K562 (cell line): ENCODE data around the gene MRPL40. TPM values are rescaled to one million over a fixed set of nuclear protein-coding genes. Genes with fewer than 3 reads are reported as not detected.

Experiments used
- ATAC-seq: fragments of 200-7000 bp; cut with Tn5 transposase; 3 replicates; pipeline ENCODE4 v1.9.1; 2020; ENCODE audit warnings: moderate library complexity
- BruUV-seq: library from RNA; stranded (reverse); fragments of 400-500 nt; replicated peaks from 2 replicates; lab custom pipeline; 2021; lab: Mats Ljungman, UMichigan
- CTCF ChIA-PET: fragments of 300-600 bp; formaldehyde crosslinking; extraction: SDS; loops from one replicate; lab custom pipeline; 2021; ENCODE audit warnings: low intra/inter-chr PET ratio; lab: Yijun Ruan, JAX
- POLR2A ChIA-PET: fragments of 300-600, 350-650 bp; sonication (Branson Sonifier 250); formaldehyde crosslinking; extraction: SDS; loops from one replicate; lab custom pipeline; 2021; ENCODE audit warnings: antibody characterized with exemption, inconsistent platforms; lab: Yijun Ruan, JAX
- DNase-seq, 4 experiments: peaks; one replicate each; pipeline versions ENCODE4 v3.0.0 to v3.0.0-alpha.2; 2011 to 2018; ENCODE audit warnings: low spot score in 3 of 4, mixed read lengths in 3 of 4; ENCODE audit errors: extremely low read depth in 1 of 4
- FAIRE-seq: peaks from 2 replicates; lab custom pipeline; 2011; peaks lifted over from hg19 to GRCh38; lab: Jason Lieb, UNC
- H2AFZ ChIP-seq: 2 replicates; pipeline ENCODE4 v1.6.0; 2011; ENCODE audit warnings: low read depth, low read length, control low read depth, inconsistent platforms
- H3K27ac ChIP-seq: fragments of 200-600 bp; 3 replicates; pipeline ENCODE4 v1.8.0; 2011; ENCODE audit warnings: low read depth, mild to moderate bottlenecking, control low read depth, inconsistent platforms, low read length, moderate library complexity, mixed read lengths; ENCODE audit errors: extremely low read depth
- H3K27me3 ChIP-seq, 2 experiments: fragments of 300-600 bp in 1 of 2; 2 replicates in 1 of 2; 3 replicates in 1 of 2; pipeline versions ENCODE4 v1.6.0 to v1.8.0; 2011; ENCODE audit warnings: inconsistent platforms in 2 of 2, low read length in 2 of 2, mild to moderate bottlenecking in 1 of 2, mixed read lengths in 1 of 2, moderate library complexity in 1 of 2; ENCODE audit not compliant: control insufficient read depth in 2 of 2, insufficient read depth in 2 of 2
- H3K36me3 ChIP-seq: fragments of 300-600 bp; 3 replicates; pipeline ENCODE4 v1.8.0; 2011; ENCODE audit warnings: mild to moderate bottlenecking, low read length, inconsistent platforms; ENCODE audit not compliant: control insufficient read depth, insufficient read depth
- H3K4me1 ChIP-seq, 2 experiments: fragments of 200-600 bp in 1 of 2; replicated peaks in 1 of 2; 2 replicates in 1 of 2; 3 replicates in 1 of 2; pipeline versions ENCODE4 v1.5.1 to v1.8.0; 2011; ENCODE audit warnings: inconsistent platforms in 2 of 2, low read length in 2 of 2, mild to moderate bottlenecking in 1 of 2, mixed read lengths in 1 of 2, moderate library complexity in 1 of 2; ENCODE audit not compliant: control insufficient read depth in 2 of 2, insufficient read depth in 2 of 2
- H3K4me2 ChIP-seq: 2 replicates; pipeline ENCODE4 v1.6.1; 2011; ENCODE audit warnings: low read length, control low read depth, inconsistent platforms, mixed read lengths; ENCODE audit not compliant: insufficient read depth
- H3K4me3 ChIP-seq: fragments of 200-600 bp; sonication (generic), shearing (Covaris generic); 2 replicates; pipeline ENCODE4 v1.5.1; 2016; ENCODE audit warnings: control low read depth, inconsistent platforms
- H3K79me2 ChIP-seq: fragments of 200-600 bp; 3 replicates; pipeline ENCODE4 v1.8.0; 2011; ENCODE audit warnings: low read length, inconsistent platforms; ENCODE audit not compliant: control insufficient read depth, insufficient read depth
- H3K9ac ChIP-seq, 2 experiments: 2 replicates each; pipeline versions ENCODE4 v1.6.0 to v1.6.1; 2011; ENCODE audit warnings: low read depth in 2 of 2, low read length in 2 of 2, control low read depth in 1 of 2, inconsistent platforms in 1 of 2, mild to moderate bottlenecking in 1 of 2, mixed read lengths in 1 of 2; ENCODE audit not compliant: insufficient read depth in 1 of 2
- H3K9me1 ChIP-seq: one replicate; pipeline ENCODE4 v1.6.0; 2011; ENCODE audit warnings: inconsistent platforms, mild to moderate bottlenecking, low read length, moderate library complexity; ENCODE audit not compliant: control insufficient read depth, insufficient read depth
- H3K9me3 ChIP-seq: replicated peaks from 2 replicates; pipeline ENCODE4 v1.5.1; 2011; ENCODE audit warnings: low read depth, low read length, inconsistent platforms; ENCODE audit not compliant: control insufficient read depth, insufficient read depth
- H4K20me1 ChIP-seq: replicated peaks from 2 replicates; pipeline ENCODE4 v1.6.1; 2011; ENCODE audit warnings: low read length, inconsistent platforms, mixed read lengths; ENCODE audit not compliant: control insufficient read depth, insufficient read depth
- POLR2A ChIP-seq: fragments of 450-650 bp; conservative IDR thresholded peaks from 2 replicates; pipeline ENCODE4 v1.6.1; 2016
- SMARCA4 ChIP-seq: fragments of 450-650 bp; IDR thresholded peaks from 2 replicates; pipeline ENCODE4 v1.6.1; 2016
- SNIP1 ChIP-seq: fragments of 450-650 bp; IDR thresholded peaks from 2 replicates; pipeline ENCODE4 v1.7.1; 2017; ENCODE audit warnings: low read depth, mild to moderate bottlenecking
- THRB ChIP-seq: fragments of 450-650 bp; formaldehyde crosslinking; conservative IDR thresholded peaks from 2 replicates; pipeline ENCODE4 v1.4.0; 2022; ENCODE audit warnings: mild to moderate bottlenecking, missing genetic modification characterization
- ZNF436 ChIP-seq: fragments of 250-450, 450-650 bp; sonication (Bioruptor Pico); formaldehyde crosslinking; IDR thresholded peaks from 2 replicates; pipeline ENCODE4 v1.7.0; 2020; ENCODE audit warnings: mild to moderate bottlenecking
- WGBS: fragments of 100-300 bp; shearing (Covaris generic); methylation state at CpG from one replicate; pipeline ENCODE4 v1.1.6; 2016; ENCODE audit warnings: low coverage, mixed read lengths; ENCODE audit not compliant: insufficient coverage; ENCODE audit errors: missing lambda C conversion rate; 5-methylcytosine and 5-hydroxymethylcytosine counted together
- in situ Hi-C: fragments of 300-500 bp; cut with MboI; formaldehyde crosslinking; loops from 4 replicates; pipeline ENCODE4 v1.15.0; 2018; ENCODE audit warnings: inconsistent platforms, mixed read lengths
- intact Hi-C: fragments of 100-400 bp; cut with micrococcal nuclease; formaldehyde crosslinking; loops from 2 replicates; pipeline ENCODE4 v1.14.2; 2022
- polyA plus RNA-seq, 8 experiments: library from polyadenylated mRNA; depleted of rRNA in 4 of 8; stranded (reverse) in 5 of 8; unstranded in 3 of 8; fragments of >200 nt; fragmentation: Nextera tagmentation in 2 of 8; fragmentation: Illumina TruSeq in 1 of 8; extraction: Ambion mirVana in 2 of 8; extraction: Trizol in 1 of 8; gene quantifications; 2 replicates each; pipeline versions ENCODE4 v1.2.1 to v1.2.3, GENCODE V29; 2011 to 2014; ENCODE audit warnings: inconsistent platforms in 1 of 8, missing spikeins in 1 of 8
- total RNA-seq, 7 experiments: library from RNA; depleted of rRNA in 6 of 7; stranded (reverse); fragments of >200 nt in 6 of 7; fragmentation: Illumina TruSeq in 2 of 7; extraction: Trizol in 2 of 7; gene quantifications; 2 replicates each; pipeline versions ENCODE4 v1.2.1 to v1.2.3, GENCODE V29; 2011 to 2021; ENCODE audit warnings: low replicate concordance in 1 of 7
- TF ChIP-seq, protein P1 (sequence below): fragments of 250-450 bp; sonication (Bioruptor Pico); IDR thresholded peaks from 2 replicates; pipeline ENCODE4 v1.9.0; 2021; ENCODE audit warnings: mild to moderate bottlenecking, inconsistent platforms

MRPL40 gene
- total and polyA plus RNA-seq, 9 of the 15 experiments (the other 6 are each of a cell fraction or from before 2014, with no cell fraction given): 132 to 652 (median 208) TPM

DNA sequence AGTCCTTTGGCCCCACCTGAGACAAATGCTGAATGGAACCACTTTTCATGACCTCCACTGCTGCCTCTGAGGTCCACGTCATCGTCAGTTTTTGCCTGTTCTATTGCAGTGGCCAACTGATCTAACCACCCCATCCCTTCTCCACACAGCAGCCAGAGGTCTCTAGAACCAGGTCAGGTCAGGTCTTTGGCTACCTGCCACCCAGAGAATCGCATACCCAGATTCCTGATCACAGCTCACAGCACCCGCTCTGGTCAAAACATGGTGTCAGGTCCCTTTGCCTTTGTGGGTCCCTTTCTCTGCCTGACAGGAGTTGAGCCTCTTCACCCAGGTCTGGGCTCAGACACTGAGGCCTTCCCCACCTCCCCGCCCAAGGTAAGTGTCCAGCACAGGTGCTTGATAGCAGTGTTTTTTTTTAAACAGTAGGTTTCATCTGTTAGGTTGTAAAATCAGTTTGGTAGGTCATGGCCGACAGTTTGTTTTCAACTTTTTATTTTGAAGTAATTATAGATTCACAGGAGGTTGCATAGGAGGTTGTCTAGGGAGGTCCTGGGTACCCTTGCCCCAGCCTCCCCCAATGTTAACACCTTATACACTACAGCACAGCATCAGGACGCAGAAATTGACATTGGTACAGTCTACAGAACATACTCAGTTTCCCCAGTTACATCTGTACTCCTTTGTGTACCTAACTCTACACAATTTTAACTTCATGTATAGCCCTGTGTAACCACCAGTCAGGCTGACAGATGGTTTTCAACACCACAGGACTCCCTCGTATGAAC is 8.3 kb downstream of the MRPL40 start:
- peaks cover 52% of the 10 kb centered on the region for H3K79me2 ChIP-seq
- intact Hi-C loops: loop anchor here (10.0 kb wide), 1 partner anchor 184 kb away; no protein-coding TSS in a partner anchor
- peak in 1 of 4 experiments; percentile 49 for DNase-seq
- CTCF ChIA-PET: no interaction called here
- peaks cover 4% of the 10 kb centered on the region for H3K9me1 ChIP-seq
- no peaks in the 10 kb centered on the region for H3K27me3 ChIP-seq
- ATAC-seq: peak; percentile 7
- POLR2A ChIA-PET: interaction anchor here (0.6 to 11.9 kb wide), 8 partner anchors 8 to 690 kb away, joined by 3 to 284 read pairs (median 4); partner anchors contain the start of genes C22orf39, HIRA and MRPL40
- in situ Hi-C loops: no loop called here
- H3K4me3 ChIP-seq: no peak overlapping the region
- H3K27ac ChIP-seq: no peak overlapping the region
- H4K20me1 ChIP-seq: peaks cover 22% of the 10 kb centered on the region
- BruUV-seq: no TSS peak
- H3K9ac ChIP-seq: peak overlapping the region in 1 of 2 experiments; percentile 68; a peak in 2 of 4 replicates
- peaks cover 82% of the 10 kb centered on the region for H3K36me3 ChIP-seq
- H3K9me3 ChIP-seq: no peaks in the 10 kb centered on the region
- WGBS: 85% methylated on average over 8 of the region's 8 CpGs
- H3K4me2 ChIP-seq: no peak overlapping the region
- H3K4me1 ChIP-seq: peaks cover 7 to 9% of the 10 kb centered on the region in 2 experiments; a peak in 4 of 5 replicates
- FAIRE-seq: no peak
- H2AFZ ChIP-seq: no peak overlapping the region
- TF ChIP-seq ZNF436 (CRISPR knock-in tag) (no peak), SMARCA4 (no peak), THRB (0 out of 2 replicates have a peak, but pooled peaks have one; percentile 33), POLR2A (peak; percentile 34; the same call in 1 of the 2 replicates), SNIP1 (no peak)
- TF ChIP-seq, protein P1, sequence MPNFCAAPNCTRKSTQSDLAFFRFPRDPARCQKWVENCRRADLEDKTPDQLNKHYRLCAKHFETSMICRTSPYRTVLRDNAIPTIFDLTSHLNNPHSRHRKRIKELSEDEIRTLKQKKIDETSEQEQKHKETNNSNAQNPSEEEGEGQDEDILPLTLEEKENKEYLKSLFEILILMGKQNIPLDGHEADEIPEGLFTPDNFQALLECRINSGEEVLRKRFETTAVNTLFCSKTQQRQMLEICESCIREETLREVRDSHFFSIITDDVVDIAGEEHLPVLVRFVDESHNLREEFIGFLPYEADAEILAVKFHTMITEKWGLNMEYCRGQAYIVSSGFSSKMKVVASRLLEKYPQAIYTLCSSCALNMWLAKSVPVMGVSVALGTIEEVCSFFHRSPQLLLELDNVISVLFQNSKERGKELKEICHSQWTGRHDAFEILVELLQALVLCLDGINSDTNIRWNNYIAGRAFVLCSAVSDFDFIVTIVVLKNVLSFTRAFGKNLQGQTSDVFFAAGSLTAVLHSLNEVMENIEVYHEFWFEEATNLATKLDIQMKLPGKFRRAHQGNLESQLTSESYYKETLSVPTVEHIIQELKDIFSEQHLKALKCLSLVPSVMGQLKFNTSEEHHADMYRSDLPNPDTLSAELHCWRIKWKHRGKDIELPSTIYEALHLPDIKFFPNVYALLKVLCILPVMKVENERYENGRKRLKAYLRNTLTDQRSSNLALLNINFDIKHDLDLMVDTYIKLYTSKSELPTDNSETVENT (CRISPR knock-in tag): peak; percentile 42; the same call in 1 of the 2 replicates
